Lower lobe of right lung (tissue), 2 donors: ENCODE results near the gene LELP1. TPM values are rescaled to one million over a fixed set of nuclear protein-coding genes. Genes with fewer than 3 reads are reported as not detected.

Experiments
- ATAC-seq, 2 donors: fragments of 200-7000 bp; cut with Tn5 transposase; one replicate each; pipeline ENCODE4 v1.9.1; 2020 to 2022; ENCODE audit warnings: mild to moderate bottlenecking in 2 of 2, moderate library complexity in 2 of 2
- DNase-seq: peaks from one replicate; pipeline ENCODE4 v3.0.0-alpha.2; 2020
- H3K27ac ChIP-seq: fragments of 200-600 bp; one replicate; pipeline ENCODE4 v1.8.0; 2022
- H3K27me3 ChIP-seq: fragments of 200-600 bp; one replicate; pipeline ENCODE4 v1.8.0; 2022; ENCODE audit warnings: low read depth
- H3K36me3 ChIP-seq: fragments of 200-600 bp; one replicate; pipeline ENCODE4 v1.8.0; 2022; ENCODE audit warnings: mild to moderate bottlenecking
- H3K4me1 ChIP-seq: fragments of 200-600 bp; one replicate; pipeline ENCODE4 v1.8.0; 2022
- H3K4me3 ChIP-seq: fragments of 200-600 bp; one replicate; pipeline ENCODE4 v1.8.0; 2022; ENCODE audit warnings: mild to moderate bottlenecking
- H3K9me3 ChIP-seq: fragments of 200-600 bp; one replicate; pipeline ENCODE4 v1.8.0; 2022
- intact Hi-C: fragments of 100-400 bp; cut with DNase I; formaldehyde crosslinking; loops from one replicate; pipeline ENCODE4 v1.11.0; 2022
- total RNA-seq: library from RNA; stranded (reverse); fragmentation: NEBNext Ultra II Directional; extraction: Animal tissue kit (Norgen Biotek cat#: 25700); gene quantifications from one replicate; pipeline ENCODE4 v1.2.1, GENCODE V29; 2021
- TF ChIP-seq, protein P1 (sequence below): fragments of 200-600 bp; IDR thresholded peaks from one replicate; pipeline ENCODE4 v1.8.0; 2022; ENCODE audit warnings: antibody characterized with exemption, mild to moderate bottlenecking
- donor health status: DM: no; HTN: yes; CAD: no; lungs with severe emphysema.

LELP1 gene
- total RNA-seq, 1 donor from 2014 or later: not detected

DNA sequence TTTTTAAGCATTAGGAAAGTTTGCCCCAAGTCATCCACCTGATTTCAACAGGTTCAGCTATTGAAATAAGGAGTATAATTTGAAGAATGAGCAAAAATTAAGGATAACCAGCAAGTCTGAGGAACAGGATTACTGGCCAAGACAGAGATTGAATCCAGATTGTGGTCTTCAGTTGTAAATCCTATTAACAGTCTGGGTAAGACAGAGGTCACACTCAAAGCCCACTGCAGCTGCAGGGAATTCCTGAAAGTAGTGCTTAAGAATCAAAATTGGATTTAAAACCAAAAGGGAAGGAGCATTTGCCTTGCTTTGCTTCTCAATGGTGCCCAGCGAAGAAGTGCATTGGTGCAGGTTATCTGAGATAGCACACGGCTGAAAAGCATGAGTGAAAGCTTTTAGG is 49.8 kb downstream of the LELP1 start:
- H3K36me3 ChIP-seq: no peaks in the 10 kb centered on the region
- no peak overlapping the region for H3K27ac ChIP-seq
- no peaks in the 10 kb centered on the region for H3K4me1 ChIP-seq
- DNase-seq: no peak
- H3K4me3 ChIP-seq: no peak overlapping the region
- H3K9me3 ChIP-seq: no peaks in the 10 kb centered on the region
- TF ChIP-seq, protein P1, sequence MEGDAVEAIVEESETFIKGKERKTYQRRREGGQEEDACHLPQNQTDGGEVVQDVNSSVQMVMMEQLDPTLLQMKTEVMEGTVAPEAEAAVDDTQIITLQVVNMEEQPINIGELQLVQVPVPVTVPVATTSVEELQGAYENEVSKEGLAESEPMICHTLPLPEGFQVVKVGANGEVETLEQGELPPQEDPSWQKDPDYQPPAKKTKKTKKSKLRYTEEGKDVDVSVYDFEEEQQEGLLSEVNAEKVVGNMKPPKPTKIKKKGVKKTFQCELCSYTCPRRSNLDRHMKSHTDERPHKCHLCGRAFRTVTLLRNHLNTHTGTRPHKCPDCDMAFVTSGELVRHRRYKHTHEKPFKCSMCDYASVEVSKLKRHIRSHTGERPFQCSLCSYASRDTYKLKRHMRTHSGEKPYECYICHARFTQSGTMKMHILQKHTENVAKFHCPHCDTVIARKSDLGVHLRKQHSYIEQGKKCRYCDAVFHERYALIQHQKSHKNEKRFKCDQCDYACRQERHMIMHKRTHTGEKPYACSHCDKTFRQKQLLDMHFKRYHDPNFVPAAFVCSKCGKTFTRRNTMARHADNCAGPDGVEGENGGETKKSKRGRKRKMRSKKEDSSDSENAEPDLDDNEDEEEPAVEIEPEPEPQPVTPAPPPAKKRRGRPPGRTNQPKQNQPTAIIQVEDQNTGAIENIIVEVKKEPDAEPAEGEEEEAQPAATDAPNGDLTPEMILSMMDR: no peak
- intact Hi-C loops: no loop called here
- ATAC-seq: no peak
- no peaks in the 10 kb centered on the region for H3K27me3 ChIP-seq

DNA sequence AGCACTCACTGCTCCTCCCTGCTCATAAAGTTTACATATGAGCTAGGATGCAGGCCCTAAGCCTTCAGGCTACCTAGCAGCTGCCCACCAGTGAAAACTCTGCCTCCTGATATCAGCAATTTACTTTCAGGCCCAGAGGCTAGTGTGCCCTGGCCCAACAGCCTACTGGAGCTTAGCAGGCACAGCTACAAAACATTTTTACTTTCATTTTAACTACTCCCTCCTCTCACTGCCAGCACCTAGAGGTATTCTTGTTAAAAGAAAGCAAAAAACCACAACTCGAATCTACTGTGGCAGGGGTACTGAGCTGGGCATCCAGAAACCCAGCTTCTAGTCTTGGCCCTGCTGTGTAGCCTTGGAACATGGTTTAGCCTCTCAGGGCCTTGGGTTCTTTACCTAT is 50.5 kb downstream of the LELP1 start:
- Histone ChIP-seq H3K27ac (no peak overlapping the region), H3K36me3 (no peaks in the 10 kb centered on the region), H3K9me3 (no peaks in the 10 kb centered on the region), H3K4me3 (no peak overlapping the region), H3K27me3 (no peaks in the 10 kb centered on the region), H3K4me1 (no peaks in the 10 kb centered on the region)
- TF ChIP-seq, protein P1: no peak
- DNase-seq: no peak
- ATAC-seq: no peak
- intact Hi-C loops: no loop called here

Other genes starting within 250 kb of the LELP1 start
- not detected for gene SPRR4, start 232.8 kb upstream of the LELP1 start, total RNA-seq
- gene SPRR1A, start 219.3 kb upstream of the LELP1 start, total RNA-seq: not detected
- gene SPRR3, start 201.7 kb upstream of the LELP1 start, total RNA-seq: not detected
- gene SPRR1B, start 172.2 kb upstream of the LELP1 start, total RNA-seq: not detected
- gene SPRR2D, start 162.3 kb upstream of the LELP1 start, total RNA-seq: not detected
- not detected for gene SPRR2A, start 145.9 kb upstream of the LELP1 start, total RNA-seq
- not detected for gene SPRR2B, start 131.8 kb upstream of the LELP1 start, total RNA-seq
- gene SPRR2E, start 108.9 kb upstream of the LELP1 start, total RNA-seq: not detected
- gene SPRR2F, start 89.9 kb upstream of the LELP1 start, total RNA-seq: not detected
- gene SPRR2G, start 52.5 kb upstream of the LELP1 start, total RNA-seq: not detected
- not detected for gene PRR9, start 14.2 kb downstream of the LELP1 start, total RNA-seq
- not detected for gene LORICRIN, start 56.3 kb downstream of the LELP1 start, total RNA-seq
- gene PGLYRP3, start 109.5 kb downstream of the LELP1 start, total RNA-seq: not detected
- gene PGLYRP4, start 145.4 kb downstream of the LELP1 start, total RNA-seq: 0.30 TPM
- gene S100A9, start 154.4 kb downstream of the LELP1 start, total RNA-seq: 911 TPM
- 54.9 TPM for gene S100A12, start 172.2 kb downstream of the LELP1 start, total RNA-seq
- 622 TPM for gene S100A8, start 187.6 kb downstream of the LELP1 start, total RNA-seq
- gene S100A7A, start 213.1 kb downstream of the LELP1 start, total RNA-seq: not detected